Suprapubic skin (tissue), 4 donors: ENCODE results near the gene DST. TPM values are rescaled to one million over a fixed set of nuclear protein-coding genes. Genes with fewer than 3 reads are reported as not detected.
"Not testable (repeated sequence)": the region's sequence is repeated elsewhere in the genome, so short reads cannot be mapped to it uniquely, and the experiment has no call there.

ENCODE experiments used
- DNase-seq, 2 donors: peaks; one replicate each; pipeline ENCODE4 v3.0.0-alpha.2; 2019; ENCODE audit warnings: low spot score in 2 of 2
- H3K27ac ChIP-seq: fragments of 200-600 bp; sonication (generic); one replicate; pipeline ENCODE4 v1.5.1; 2019
- H3K27me3 ChIP-seq: fragments of 200-600 bp; sonication (generic); one replicate; pipeline ENCODE4 v1.5.1; 2019
- H3K36me3 ChIP-seq: fragments of 200-600 bp; sonication (generic); one replicate; pipeline ENCODE4 v1.5.1; 2019
- H3K4me1 ChIP-seq: fragments of 200-600 bp; sonication (generic); one replicate; pipeline ENCODE4 v1.5.1; 2019
- H3K4me3 ChIP-seq: fragments of 200-600 bp; sonication (generic); one replicate; pipeline ENCODE4 v1.5.1; 2019; ENCODE audit warnings: mild to moderate bottlenecking
- H3K9me3 ChIP-seq: fragments of 200-600 bp; sonication (generic); one replicate; pipeline ENCODE4 v1.5.1; 2019
- CTCF ChIP-seq, 2 donors: fragments of 200-600 bp in 1 of 2; fragments of 450-650 bp in 1 of 2; sonication (generic) in 1 of 2; IDR thresholded peaks; one replicate each; pipeline ENCODE4 v1.5.1; 2016 to 2019; ENCODE audit warnings: antibody characterized with exemption in 2 of 2, mild to moderate bottlenecking in 1 of 2, moderate library complexity in 1 of 2
- EP300 ChIP-seq: sonication (generic); formaldehyde crosslinking; IDR thresholded peaks from one replicate; pipeline ENCODE4 v1.6.1; 2017; ENCODE audit warnings: antibody characterized with exemption
- POLR2A ChIP-seq, 2 donors: fragments of 450-650 bp; IDR thresholded peaks; one replicate each; pipeline ENCODE4 v1.6.1; 2017; ENCODE audit warnings: antibody characterized with exemption in 2 of 2, mild to moderate bottlenecking in 2 of 2, moderate library complexity in 2 of 2
- POLR2AphosphoS5 ChIP-seq, 3 donors: sonication (generic); formaldehyde crosslinking; IDR thresholded peaks; one replicate each; pipeline ENCODE4 v1.6.1; 2017; ENCODE audit warnings: antibody characterized with exemption in 3 of 3
- WGBS: methylation state at CpG from one replicate; pipeline ENCODE4 v1.1.5; 2018; 5-methylcytosine and 5-hydroxymethylcytosine counted together
- total RNA-seq, 4 donors: library from RNA; depleted of rRNA; stranded (reverse); fragments of >200 nt; gene quantifications; one replicate each; pipeline ENCODE4 v1.1.0, GENCODE V29; 2016

The DST gene
- total RNA-seq, 4 donors from 2014 or later, result 637 to 1,048 (median 751) TPM

GRCh38 chr6:56570413-56571359 lies 72.0 kb downstream of the DST start:
- Histone ChIP-seq H3K27ac (no peak overlapping the region), H3K36me3 (peaks cover 27% of the 10 kb centered on the region), H3K4me1 (no peaks in the 10 kb centered on the region), H3K27me3 (no peaks in the 10 kb centered on the region), H3K4me3 (no peak overlapping the region), H3K9me3 (no peaks in the 10 kb centered on the region)
- WGBS, result 55% methylated on average over 8 of the region's 8 CpGs
- TF ChIP-seq CTCF (IDR thresholded peaks at IDR 0.05), result peak; percentile 11 to 49
- no peak for TF ChIP-seq EP300
- no peak for TF ChIP-seq POLR2AphosphoS5 (IDR thresholded peaks at IDR 0.05)
- DNase-seq, result no peak

GRCh38 chr6:56567501-56567900 lies 75.2 kb downstream of the DST start:
- no peaks in the 10 kb centered on the region for H3K27me3 ChIP-seq
- H3K9me3 ChIP-seq, result no peaks in the 10 kb centered on the region
- DNase-seq, result no peak
- no peak overlapping the region for H3K4me3 ChIP-seq
- peaks cover 21% of the 10 kb centered on the region for H3K36me3 ChIP-seq
- TF ChIP-seq POLR2A (IDR thresholded peaks at IDR 0.05) (no peak), CTCF (IDR thresholded peaks at IDR 0.05) (no peak), POLR2AphosphoS5 (IDR thresholded peaks at IDR 0.05) (no peak), EP300 (no peak)
- no peak overlapping the region for H3K27ac ChIP-seq
- no peaks in the 10 kb centered on the region for H3K4me1 ChIP-seq

- 99% methylated on average over 4 of the region's 4 CpGs for WGBS
- H3K9me3 ChIP-seq, H3K27ac ChIP-seq, H3K4me3 ChIP-seq, H3K27me3 ChIP-seq, H3K4me1 ChIP-seq, DNase-seq: not testable (repeated sequence)
- H3K36me3 ChIP-seq, result peaks cover 30% of the 10 kb centered on the region
Measured at GRCh38 chr6:56562730-56563129, 80.0 kb downstream of the DST start.

- no peak for DNase-seq
- WGBS, result 86% methylated on average over 1 of the region's 1 CpG
- Histone ChIP-seq H3K27ac (no peak overlapping the region), H3K4me1 (peaks cover 6% of the 10 kb centered on the region), H3K36me3 (peaks cover 21% of the 10 kb centered on the region), H3K4me3 (no peak overlapping the region), H3K27me3 (no peaks in the 10 kb centered on the region), H3K9me3 (no peaks in the 10 kb centered on the region)
- TF ChIP-seq EP300, result no peak
- no peak for TF ChIP-seq POLR2AphosphoS5 (IDR thresholded peaks at IDR 0.05)
- TF ChIP-seq CTCF (IDR thresholded peaks at IDR 0.05), result no peak
- TF ChIP-seq POLR2A (IDR thresholded peaks at IDR 0.05), result no peak
Measured at GRCh38 chr6:56556751-56557540, 85.7 kb downstream of the DST start.

- WGBS, result 67% methylated on average over 5 of the region's 5 CpGs
- H3K4me1 ChIP-seq, result peaks cover 14% of the 10 kb centered on the region
- no peaks in the 10 kb centered on the region for H3K9me3 ChIP-seq
- DNase-seq, result no peak
- H3K27ac ChIP-seq, result no peak overlapping the region
- no peaks in the 10 kb centered on the region for H3K27me3 ChIP-seq
- H3K4me3 ChIP-seq, result no peak overlapping the region
- H3K36me3 ChIP-seq, result peaks cover 16% of the 10 kb centered on the region
- TF ChIP-seq EP300, result no peak
- TF ChIP-seq POLR2AphosphoS5 (IDR thresholded peaks at IDR 0.05), result no peak
- TF ChIP-seq POLR2A (IDR thresholded peaks at IDR 0.05), result no peak
- no peak for TF ChIP-seq CTCF (IDR thresholded peaks at IDR 0.05)
Measured at GRCh38 chr6:56555438-56555872, 87.2 kb downstream of the DST start.
